Activated CD8-positive, alpha-beta memory T cell treated with anti-CD3 and anti-CD28 coated beads, Interleukin-2, amount 50 U/mL, for 48 hours (primary cell): Measurements from ENCODE around the gene LRRC74B.

Source experiments
- DNase-seq: peaks from one replicate; pipeline ENCODE4 v3.0.0-alpha.2; 2020

Gene LRRC74B

GRCh38 chr22:21014726-21015465, 30.9 kb upstream of the LRRC74B start, which contains the start of gene P2RX6:
TSS of gene P2RX6 (plus strand) at chr22:21015165. CDS start at chr22:21015175, 10 bp downstream.
- no peak for DNase-seq

- no peak for DNase-seq
Observed at GRCh38 chr22:21015466-21016006, 30.2 kb upstream of the LRRC74B start.

- no peak for DNase-seq
Observed at GRCh38 chr22:21016644-21017420, 28.9 kb upstream of the LRRC74B start.

- peak; percentile 47 for DNase-seq
Observed at GRCh38 chr22:21018314-21018713, 27.4 kb upstream of the LRRC74B start.

GRCh38 chr22:21020802-21021429, 24.8 kb upstream of the LRRC74B start:
- no peak for DNase-seq

GRCh38 chr22:21022507-21022906, 23.2 kb upstream of the LRRC74B start:
- DNase-seq = no peak

- no peak for DNase-seq
Observed at GRCh38 chr22:21022955-21023614, 22.7 kb upstream of the LRRC74B start.

- no peak for DNase-seq
Observed at GRCh38 chr22:21025266-21025665, 20.5 kb upstream of the LRRC74B start.

- DNase-seq = no peak
Observed at GRCh38 chr22:21025763-21026755, 19.7 kb upstream of the LRRC74B start.

- DNase-seq = no peak
Observed at GRCh38 chr22:21026783-21027692, 18.7 kb upstream of the LRRC74B start.

- DNase-seq = no peak
Observed at GRCh38 chr22:21028277-21029251, 17.2 kb upstream of the LRRC74B start.

- no peak for DNase-seq
Observed at GRCh38 chr22:21029486-21030025, 16.2 kb upstream of the LRRC74B start.

- DNase-seq = no peak
Observed at GRCh38 chr22:21030032-21030431, 15.7 kb upstream of the LRRC74B start.

GRCh38 chr22:21030621-21031544, 14.9 kb upstream of the LRRC74B start:
- DNase-seq = no peak

- DNase-seq = no peak
Observed at GRCh38 chr22:21031545-21032036, 14.2 kb upstream of the LRRC74B start.

- DNase-seq = no peak
Observed at GRCh38 chr22:21032037-21032867, 13.5 kb upstream of the LRRC74B start, which contains the start of gene SLC7A4. TSS of gene SLC7A4 (minus strand) at chr22:21032561. CDS start at chr22:21031812, 749 bp downstream.
